Esophagus squamous epithelium (tissue), 5 donors: ENCODE data around the gene CLDN14. TPM values are rescaled to one million over a fixed set of nuclear protein-coding genes. Genes with fewer than 3 reads are reported as not detected.

ENCODE experiments used
- DNase-seq: peaks from one replicate; lab custom pipeline; 2025; lab: John Stamatoyannopoulos, UW
- H3K27ac ChIP-seq, 4 donors: fragments of 200-600 bp; sonication (generic); one replicate each; pipeline ENCODE4 v1.5.1; 2016 to 2019; ENCODE audit warnings: mild to moderate bottlenecking in 1 of 4
- H3K27me3 ChIP-seq, 4 donors: fragments of 200-600 bp; sonication (generic); 1 replicate in 3 of 4; 2 replicates in 1 of 4; pipeline versions ENCODE4 v1.5.1 to v1.6.0; 2017 to 2021; ENCODE audit warnings: antibody characterized with exemption in 1 of 4
- H3K36me3 ChIP-seq, 3 donors: fragments of 200-600 bp; sonication (generic); one replicate each; pipeline ENCODE4 v1.5.1; 2016 to 2019
- H3K4me1 ChIP-seq, 3 donors: fragments of 200-600 bp; sonication (generic); one replicate each; pipeline ENCODE4 v1.5.1; 2017 to 2019
- H3K4me3 ChIP-seq, 4 donors: fragments of 200-600 bp; sonication (generic); 1 replicate in 3 of 4; 2 replicates in 1 of 4; pipeline ENCODE4 v1.5.1; 2016 to 2019; ENCODE audit warnings: mild to moderate bottlenecking in 2 of 4, moderate library complexity in 1 of 4
- H3K9me3 ChIP-seq, 3 donors: fragments of 200-600 bp; sonication (generic); one replicate each; pipeline ENCODE4 v1.5.1; 2016 to 2019
- CTCF ChIP-seq, 6 experiments: fragments of 450-650 bp in 4 of 6; fragments of 200-600 bp in 2 of 6; sonication (generic) in 2 of 6; IDR thresholded peaks; one replicate each; pipeline ENCODE4 v1.5.1; 2016 to 2019; ENCODE audit warnings: antibody characterized with exemption in 6 of 6, mild to moderate bottlenecking in 4 of 6, moderate library complexity in 4 of 6
- POLR2A ChIP-seq, 4 donors: fragments of 450-650 bp; IDR thresholded peaks; one replicate each; pipeline ENCODE4 v1.6.1; 2017; ENCODE audit warnings: antibody characterized with exemption in 4 of 4, mild to moderate bottlenecking in 4 of 4, moderate library complexity in 3 of 4
- WGBS, 2 donors: methylation state at CpG; one replicate each; pipeline ENCODE4 v1.1.5; 2018; 5-methylcytosine and 5-hydroxymethylcytosine counted together
- intact Hi-C: fragments of 100-400 bp; cut with DNase I; formaldehyde crosslinking; loops from one replicate; pipeline ENCODE4 v1.15.0; 2022
- total RNA-seq, 4 donors: library from RNA; depleted of rRNA; stranded (reverse); fragments of >200 nt; gene quantifications; one replicate each; pipeline ENCODE4 v1.1.0, GENCODE V29; 2016
- donor health status: DM: yes; HTN: yes; CAD: no.

CLDN14 gene
- total RNA-seq, 4 donors from 2014 or later, result not detected

DNA sequence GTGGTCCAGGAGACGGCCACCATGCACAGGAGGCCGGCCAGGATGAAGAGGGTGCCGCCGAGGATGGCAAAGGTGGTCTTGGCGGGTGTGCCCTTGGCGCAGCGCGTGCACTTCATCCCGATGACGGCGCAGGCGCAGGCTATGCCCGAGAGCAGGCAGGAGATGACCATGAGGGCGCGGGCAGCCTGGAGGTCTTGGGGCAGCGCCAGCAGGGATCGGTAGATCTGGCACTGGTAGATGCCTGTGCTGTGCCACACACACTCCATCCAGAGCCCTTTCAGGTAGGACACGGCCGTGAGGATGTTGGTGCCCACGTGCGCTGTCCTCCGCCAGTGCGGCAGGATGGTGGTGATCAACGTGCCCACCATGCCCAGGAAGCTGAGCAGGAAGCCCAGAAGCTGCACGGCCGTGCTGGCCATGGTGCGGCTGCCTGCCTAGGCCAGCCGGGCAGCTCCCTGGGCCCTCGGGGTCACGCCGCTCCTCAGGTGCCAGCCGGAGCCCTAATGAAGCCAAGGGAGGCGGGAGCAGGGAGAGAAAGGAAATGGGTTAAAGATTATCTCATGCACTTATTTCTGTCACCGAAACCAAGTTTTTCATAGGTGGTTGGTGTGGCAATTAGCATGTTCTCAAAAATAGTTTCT lies 18.5 kb downstream of the CLDN14 start:
- Histone ChIP-seq H3K4me3 (no peak overlapping the region), H3K9me3 (no peaks in the 10 kb centered on the region), H3K36me3 (no peaks in the 10 kb centered on the region), H3K27me3 (peaks cover 0 to 46% (median 0%) of the 10 kb centered on the region in 4 donors), H3K4me1 (peaks cover 0 to 16% (median 5%) of the 10 kb centered on the region in 3 donors), H3K27ac (no peak overlapping the region)
- TF ChIP-seq CTCF (IDR thresholded peaks at IDR 0.05) (no peak), POLR2A (IDR thresholded peaks at IDR 0.05) (no peak)
- DNase-seq, result no peak
- intact Hi-C loops, result no loop called here
- 60% methylated on average over 4 of the region's 34 CpGs; no CpG with 5 or more reads in 1 of the 2 donors for WGBS, 2 donors

GRCh38 chr21:36460866-36461265 lies 19.1 kb downstream of the CLDN14 start:
- Histone ChIP-seq H3K4me3 (no peak overlapping the region), H3K4me1 (peaks cover 0 to 16% (median 5%) of the 10 kb centered on the region in 3 donors), H3K9me3 (no peaks in the 10 kb centered on the region), H3K27me3 (peaks cover 0 to 46% (median 0%) of the 10 kb centered on the region in 4 donors), H3K36me3 (no peaks in the 10 kb centered on the region), H3K27ac (no peak overlapping the region)
- intact Hi-C loops, result no loop called here
- TF ChIP-seq CTCF (IDR thresholded peaks at IDR 0.05) (no peak), POLR2A (IDR thresholded peaks at IDR 0.05) (no peak)
- 86 to 95% methylated on average over 4 to 11 of the region's 16 CpGs for WGBS, 2 donors
- DNase-seq, result no peak

DNA sequence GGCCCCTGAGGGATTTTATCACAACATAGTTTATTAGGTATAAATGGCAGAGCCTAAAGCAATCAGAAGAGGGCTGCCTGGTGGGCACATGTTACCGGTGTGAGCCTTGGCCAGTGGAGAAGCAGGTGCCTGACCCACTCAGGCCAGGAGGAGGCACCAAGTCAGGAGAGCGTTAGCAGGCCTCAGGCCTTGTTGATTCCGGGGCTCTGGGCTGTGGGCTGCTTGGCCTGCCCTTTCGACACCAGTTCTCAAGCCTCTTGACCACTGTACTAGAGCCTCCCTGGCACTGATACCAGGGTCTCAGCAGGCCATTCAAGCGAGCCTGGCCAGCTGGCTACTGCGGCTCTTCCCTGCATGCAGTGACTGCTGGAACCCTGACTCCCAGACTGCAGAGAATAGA lies 20.8 kb downstream of the CLDN14 start:
- DNase-seq, result no peak
- no peaks in the 10 kb centered on the region for H3K9me3 ChIP-seq
- TF ChIP-seq CTCF (IDR thresholded peaks at IDR 0.05) (no peak), POLR2A (IDR thresholded peaks at IDR 0.05) (no peak)
- no peaks in the 10 kb centered on the region for H3K36me3 ChIP-seq
- no peak overlapping the region for H3K27ac ChIP-seq
- WGBS, 2 donors, result 92 to 100% methylated on average over 3 to 4 of the region's 6 CpGs
- H3K27me3 ChIP-seq, result peaks cover 0 to 33% (median 0%) of the 10 kb centered on the region in 4 donors
- intact Hi-C loops, result no loop called here
- no peak overlapping the region for H3K4me3 ChIP-seq
- H3K4me1 ChIP-seq, result peaks cover 0 to 25% (median 5%) of the 10 kb centered on the region in 3 donors

- no peak overlapping the region for H3K4me3 ChIP-seq
- H3K9me3 ChIP-seq, result no peaks in the 10 kb centered on the region
- H3K36me3 ChIP-seq, result no peaks in the 10 kb centered on the region
- no peak overlapping the region for H3K27ac ChIP-seq
- intact Hi-C loops, result no loop called here
- 59 to 73% methylated on average over 7 of the region's 7 CpGs for WGBS, 2 donors
- no peak for DNase-seq
- peaks cover 0 to 13% (median 0%) of the 10 kb centered on the region in 4 donors for H3K27me3 ChIP-seq
- TF ChIP-seq POLR2A (IDR thresholded peaks at IDR 0.05), result no peak
- no peak for TF ChIP-seq CTCF (IDR thresholded peaks at IDR 0.05)
- peaks cover 0 to 24% (median 5%) of the 10 kb centered on the region in 3 donors for H3K4me1 ChIP-seq
Observed at GRCh38 chr21:36456729-36457414, 23.1 kb downstream of the CLDN14 start.

- Histone ChIP-seq H3K27ac (no peak overlapping the region), H3K9me3 (no peaks in the 10 kb centered on the region), H3K36me3 (no peaks in the 10 kb centered on the region), H3K4me1 (peaks cover 0 to 12% (median 0%) of the 10 kb centered on the region in 3 donors), H3K4me3 (no peak overlapping the region), H3K27me3 (no peaks in the 10 kb centered on the region)
- TF ChIP-seq POLR2A (IDR thresholded peaks at IDR 0.05) (no peak), CTCF (IDR thresholded peaks at IDR 0.05) (no peak)
- 42 to 49% methylated on average over 3 to 4 of the region's 4 CpGs for WGBS, 2 donors
- intact Hi-C loops, result no loop called here
- DNase-seq, result no peak
Observed at GRCh38 chr21:36454706-36455105, 25.2 kb downstream of the CLDN14 start.
